ENCODE results near the gene TMIGD1. TPM values are rescaled to one million over a fixed set of nuclear protein-coding genes. Genes with fewer than 3 reads are reported as not detected.

The TMIGD1 gene
- total RNA-seq, 1 experiment from 2014 or later = not detected

DNA sequence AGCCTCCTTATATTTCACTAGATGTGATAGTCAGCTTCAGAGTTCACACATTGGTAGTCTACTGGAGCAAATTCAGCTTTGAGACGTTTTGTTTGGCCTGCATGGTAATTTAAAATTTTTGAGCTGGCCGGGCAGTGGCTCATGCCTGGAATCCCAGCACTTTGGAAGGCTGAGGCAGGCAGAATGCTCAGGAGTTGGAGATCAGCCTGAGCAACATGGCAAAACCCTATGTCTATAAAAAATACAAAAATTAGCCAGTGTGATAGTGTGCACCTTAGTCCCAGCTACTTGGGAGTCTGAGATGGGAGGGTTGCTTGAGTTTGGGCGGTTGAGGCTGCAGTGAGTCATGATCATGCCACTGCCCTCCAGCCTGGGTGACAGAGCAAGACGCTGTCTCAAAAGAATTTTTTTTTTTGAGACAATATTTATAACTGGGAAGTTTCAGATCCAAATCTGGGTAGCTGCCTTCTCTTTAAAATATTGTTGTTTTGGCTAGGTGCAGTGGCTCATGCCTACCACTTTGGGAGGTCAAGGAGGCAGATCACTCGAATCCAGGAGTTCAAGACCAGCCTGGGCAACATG lies 37.3 kb downstream of the TMIGD1 start:
- H2BK5ac ChIP-seq (ENCODE audit: insufficient read length, low read length) = no peak overlapping the region
- H3K18ac ChIP-seq (ENCODE audit: insufficient read length, low read depth, low read length) = no peak overlapping the region
- no peaks in the 10 kb centered on the region for H3K4me1 ChIP-seq (ENCODE audit: insufficient read depth, low read length)
- DNase-seq = no peak
- no peak overlapping the region for H3K14ac ChIP-seq (ENCODE audit: insufficient read depth, low read length)
- Mint-ChIP-seq H3K27me3 (ENCODE audit: low read depth) (peaks cover 10% of the 10 kb centered on the region), H3K27ac (no peak overlapping the region), H3K4me1 (peaks cover 3 to 5% of the 10 kb centered on the region in 2 experiments; a peak in 3 of 4 replicates), H3K36me3 (ENCODE audit: insufficient read depth in 1 of 3, low read depth in 3 of 3) (no peaks in the 10 kb centered on the region), H3K4me3 (no peak overlapping the region), H3K9me3 (no peaks in the 10 kb centered on the region)
- H2BK120ac ChIP-seq (ENCODE audit: low read depth, low read length, poor library complexity, severe bottlenecking) = no peak overlapping the region
- no peak overlapping the region for H4K91ac ChIP-seq (ENCODE audit: insufficient read length, low read depth, low read length)
- no peaks in the 10 kb centered on the region for H3K79me2 ChIP-seq (ENCODE audit: insufficient read depth, low read length)
- H3K23ac ChIP-seq (ENCODE audit: insufficient read length, low read depth, low read length) = no peak overlapping the region
- no peaks in the 10 kb centered on the region for H4K20me1 ChIP-seq (ENCODE audit: control insufficient read depth, insufficient read depth, insufficient read length)
- H2BK12ac ChIP-seq (ENCODE audit: insufficient read length, low read depth, low read length) = no peak overlapping the region
- H3T11ph ChIP-seq (ENCODE audit: low read length) = no peak overlapping the region
- no peak overlapping the region for H3K27ac ChIP-seq (ENCODE audit: insufficient read length, low read depth, low read length)
- no peak overlapping the region for H4K5ac ChIP-seq (ENCODE audit: insufficient read length, low read depth, low read length)
- no peak overlapping the region for H3K9ac ChIP-seq (ENCODE audit: extremely low read depth, insufficient read length, low read length)
- H2AFZ ChIP-seq (ENCODE audit: low read length) = no peak overlapping the region
- H3K4ac ChIP-seq (ENCODE audit: low read depth, low read length) = no peak overlapping the region
- no peak overlapping the region for H2AK5ac ChIP-seq (ENCODE audit: insufficient read length, low read length)
- no peak overlapping the region for H3K4me2 ChIP-seq (ENCODE audit: insufficient read depth, insufficient read length, low read length)
- no peak overlapping the region for H3K56ac ChIP-seq (ENCODE audit: insufficient read length, low read depth, low read length)
- H4K8ac ChIP-seq (replicated peaks; ENCODE audit: insufficient read length, low read depth, low read length) = no peak overlapping the region
- H3K27me3 ChIP-seq (ENCODE audit: insufficient read depth, low read length) = no peaks in the 10 kb centered on the region
- no peak overlapping the region for H2BK15ac ChIP-seq (ENCODE audit: low read depth, low read length)
- no peaks in the 10 kb centered on the region for H3K9me3 ChIP-seq (ENCODE audit: control insufficient read depth, low read depth, low read length)
- no peaks in the 10 kb centered on the region for H3K79me1 ChIP-seq (ENCODE audit: insufficient read depth, low read depth, low read length, poor library complexity, severe bottlenecking)
- WGBS (ENCODE audit: extremely low coverage, insufficient read length, low lambda C conversion rate) = no CpG with 5 or more reads among the region's 5 CpGs
- H3K23me2 ChIP-seq (ENCODE audit: insufficient read length, low read depth, low read length, poor library complexity, severe bottlenecking) = no peaks in the 10 kb centered on the region
- no peak for TF ChIP-seq CTCF (conservative IDR thresholded peaks at IDR 0.05)
- H2BK20ac ChIP-seq (ENCODE audit: low read depth, low read length, poor library complexity, severe bottlenecking) = no peak overlapping the region
